Right atrium auricular region (tissue), 2 donors: ENCODE results near the gene CBY2. TPM values are rescaled to one million over a fixed set of nuclear protein-coding genes. Genes with fewer than 3 reads are reported as not detected.

Experiments
- DNase-seq: peaks from one replicate; pipeline ENCODE4 v3.0.0-alpha.2; 2019; ENCODE audit warnings: low spot score
- H3K27ac ChIP-seq, 2 donors: fragments of 200-600 bp; sonication (generic); 1 replicate in 1 of 2; 2 replicates in 1 of 2; pipeline ENCODE4 v1.5.1; 2016 to 2019
- H3K27me3 ChIP-seq, 2 donors: fragments of 200-600 bp; sonication (generic); one replicate each; pipeline versions ENCODE4 v1.5.1 to v1.6.0; 2017 to 2019
- H3K36me3 ChIP-seq: fragments of 200-600 bp; sonication (generic); one replicate; pipeline ENCODE4 v1.5.1; 2016
- H3K4me1 ChIP-seq, 2 donors: fragments of 200-600 bp; sonication (generic); one replicate each; pipeline versions ENCODE4 v1.5.1 to v1.6.0; 2017 to 2019
- H3K4me3 ChIP-seq, 2 donors: fragments of 200-600 bp; sonication (generic); 1 replicate in 1 of 2; 2 replicates in 1 of 2; pipeline ENCODE4 v1.5.1; 2017 to 2019; ENCODE audit warnings: mild to moderate bottlenecking in 1 of 2, moderate library complexity in 1 of 2
- H3K9me3 ChIP-seq, 2 donors: fragments of 200-600 bp; sonication (generic); one replicate each; pipeline ENCODE4 v1.5.1; 2019
- total RNA-seq, 2 donors: library from RNA; depleted of rRNA; stranded (reverse); fragments of >200 nt; gene quantifications; one replicate each; pipeline ENCODE4 v1.1.0, GENCODE V29; 2016
- TF ChIP-seq, protein P1 (sequence below), 2 donors: fragments of 200-600 bp; sonication (generic); IDR thresholded peaks; one replicate each; pipeline ENCODE4 v1.5.1; 2019; ENCODE audit warnings: antibody characterized with exemption in 2 of 2

Gene CBY2
- total RNA-seq, 2 donors from 2014 or later: not detected

DNA sequence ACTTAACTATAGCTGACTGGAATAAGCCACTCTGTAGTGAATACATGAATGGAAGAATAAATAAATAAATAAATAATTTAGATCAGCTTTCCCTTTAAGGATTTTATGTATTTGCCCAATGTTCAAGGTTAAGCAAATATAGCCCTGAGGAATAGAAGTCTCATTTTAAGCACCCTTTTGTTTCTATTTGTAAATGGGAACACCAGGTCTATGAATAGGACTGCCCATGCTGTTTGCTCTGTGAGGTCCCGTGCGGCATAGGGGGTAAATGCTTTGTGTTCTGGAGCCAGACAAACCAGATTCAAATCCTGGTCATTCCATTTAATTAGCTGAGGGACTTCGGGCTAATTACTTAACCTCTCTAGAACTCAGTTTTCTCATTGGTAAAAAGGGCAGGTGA lies 29.3 kb downstream of the CBY2 start:
- H3K4me1 ChIP-seq: no peaks in the 10 kb centered on the region
- H3K9me3 ChIP-seq: no peaks in the 10 kb centered on the region
- no peaks in the 10 kb centered on the region for H3K36me3 ChIP-seq
- TF ChIP-seq, protein P1, sequence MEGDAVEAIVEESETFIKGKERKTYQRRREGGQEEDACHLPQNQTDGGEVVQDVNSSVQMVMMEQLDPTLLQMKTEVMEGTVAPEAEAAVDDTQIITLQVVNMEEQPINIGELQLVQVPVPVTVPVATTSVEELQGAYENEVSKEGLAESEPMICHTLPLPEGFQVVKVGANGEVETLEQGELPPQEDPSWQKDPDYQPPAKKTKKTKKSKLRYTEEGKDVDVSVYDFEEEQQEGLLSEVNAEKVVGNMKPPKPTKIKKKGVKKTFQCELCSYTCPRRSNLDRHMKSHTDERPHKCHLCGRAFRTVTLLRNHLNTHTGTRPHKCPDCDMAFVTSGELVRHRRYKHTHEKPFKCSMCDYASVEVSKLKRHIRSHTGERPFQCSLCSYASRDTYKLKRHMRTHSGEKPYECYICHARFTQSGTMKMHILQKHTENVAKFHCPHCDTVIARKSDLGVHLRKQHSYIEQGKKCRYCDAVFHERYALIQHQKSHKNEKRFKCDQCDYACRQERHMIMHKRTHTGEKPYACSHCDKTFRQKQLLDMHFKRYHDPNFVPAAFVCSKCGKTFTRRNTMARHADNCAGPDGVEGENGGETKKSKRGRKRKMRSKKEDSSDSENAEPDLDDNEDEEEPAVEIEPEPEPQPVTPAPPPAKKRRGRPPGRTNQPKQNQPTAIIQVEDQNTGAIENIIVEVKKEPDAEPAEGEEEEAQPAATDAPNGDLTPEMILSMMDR (IDR thresholded peaks at IDR 0.05): no peak
- no peak overlapping the region for H3K27ac ChIP-seq
- DNase-seq: no peak
- no peaks in the 10 kb centered on the region for H3K27me3 ChIP-seq
- H3K4me3 ChIP-seq: no peak overlapping the region

DNA sequence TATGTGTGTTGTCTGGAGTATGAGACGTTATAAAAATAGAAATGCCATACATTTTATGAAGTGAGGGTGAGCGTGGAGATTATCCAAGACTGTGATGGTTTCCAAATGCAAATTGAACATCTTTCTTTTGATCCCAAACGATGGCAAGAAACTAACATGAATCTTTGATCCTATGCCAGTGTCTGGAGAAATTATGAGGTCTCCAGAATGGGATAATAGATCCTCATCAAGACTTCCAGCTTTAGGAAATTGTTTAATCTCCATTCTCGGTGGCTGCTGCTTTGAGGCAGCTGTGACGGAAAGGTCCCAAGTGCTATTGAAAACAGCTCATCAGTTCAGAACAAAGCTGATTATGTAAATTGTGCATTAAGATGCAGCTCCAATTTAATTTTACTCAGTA lies 30.8 kb downstream of the CBY2 start:
- H3K36me3 ChIP-seq: no peaks in the 10 kb centered on the region
- H3K27ac ChIP-seq: no peak overlapping the region
- H3K27me3 ChIP-seq: no peaks in the 10 kb centered on the region
- TF ChIP-seq, protein P1 (IDR thresholded peaks at IDR 0.05): no peak
- no peaks in the 10 kb centered on the region for H3K4me1 ChIP-seq
- H3K4me3 ChIP-seq: no peak overlapping the region
- no peaks in the 10 kb centered on the region for H3K9me3 ChIP-seq
- no peak for DNase-seq

DNA sequence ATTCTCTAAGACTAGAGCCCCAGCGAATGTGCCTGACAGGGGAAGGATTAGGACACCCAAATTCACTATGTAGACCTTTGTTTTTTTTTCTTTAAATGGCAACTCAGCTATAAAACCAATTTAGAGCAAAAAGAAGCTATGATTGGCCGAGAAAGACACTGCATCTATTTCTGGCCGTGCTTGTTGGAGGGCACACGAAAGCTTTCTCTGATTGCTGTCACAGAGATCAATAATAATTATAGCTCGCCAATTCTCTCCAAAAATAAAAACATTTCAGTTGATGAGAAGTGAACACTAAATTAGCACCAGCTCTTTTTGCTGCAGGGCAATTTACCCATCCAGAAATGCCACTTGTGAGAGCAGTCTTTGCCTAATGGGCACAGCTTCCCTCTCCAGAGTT lies 31.2 kb downstream of the CBY2 start:
- TF ChIP-seq, protein P1 (IDR thresholded peaks at IDR 0.05): no peak

DNA sequence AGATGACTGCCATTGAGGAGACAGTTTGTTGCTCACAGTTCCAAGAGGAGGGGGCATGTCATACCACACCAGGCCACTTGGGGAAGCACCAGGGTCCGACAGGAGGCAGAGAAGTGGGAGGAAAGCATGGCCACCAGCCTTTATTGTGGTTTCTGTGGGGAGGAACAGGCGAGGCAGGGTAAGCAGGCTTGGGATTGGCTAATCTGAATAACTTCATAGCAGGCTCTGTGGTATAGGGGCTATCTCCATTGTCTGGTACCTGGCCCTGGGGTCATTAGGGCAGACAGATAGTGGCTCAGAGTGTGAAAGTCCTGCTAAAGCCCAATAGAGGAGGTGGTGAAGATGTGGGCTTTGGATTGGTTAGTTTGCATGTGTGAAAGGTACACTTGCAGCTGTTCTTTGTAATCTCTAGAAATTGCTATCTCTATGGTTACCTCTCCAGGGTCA lies 35.5 kb downstream of the CBY2 start:
- Histone ChIP-seq H3K27ac (no peak overlapping the region), H3K9me3 (no peaks in the 10 kb centered on the region), H3K36me3 (no peaks in the 10 kb centered on the region), H3K4me3 (no peak overlapping the region), H3K27me3 (no peaks in the 10 kb centered on the region), H3K4me1 (no peaks in the 10 kb centered on the region)
- TF ChIP-seq, protein P1 (IDR thresholded peaks at IDR 0.05): no peak
- DNase-seq: no peak

More for the DNA sequence above, 31.2 kb downstream of the CBY2 start:
- no peaks in the 10 kb centered on the region for H3K9me3 ChIP-seq
- no peaks in the 10 kb centered on the region for H3K4me1 ChIP-seq
- H3K27me3 ChIP-seq: no peaks in the 10 kb centered on the region
- no peak for DNase-seq
- H3K27ac ChIP-seq: no peak overlapping the region
- no peaks in the 10 kb centered on the region for H3K36me3 ChIP-seq
- H3K4me3 ChIP-seq: no peak overlapping the region

DNA sequence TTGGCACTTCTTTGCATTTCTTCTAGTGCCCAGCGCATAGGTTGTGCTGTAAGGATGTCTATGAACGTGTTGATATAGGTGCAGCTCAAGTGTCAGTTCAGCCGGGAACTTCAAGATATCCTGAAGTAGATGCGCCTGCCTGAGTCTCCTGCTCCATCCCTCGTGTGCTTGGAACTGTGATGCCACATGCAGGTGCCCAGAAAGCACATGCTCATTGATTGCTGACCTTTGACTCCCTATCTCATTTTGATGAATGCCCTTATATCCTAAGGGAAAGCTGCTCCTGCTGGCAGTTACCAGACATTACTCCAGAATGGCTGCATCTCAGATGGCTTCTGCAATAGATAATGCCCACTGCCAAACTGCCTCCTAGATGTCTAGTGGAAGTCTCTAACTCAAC lies 40.9 kb downstream of the CBY2 start:
- H3K4me3 ChIP-seq: no peak overlapping the region

DNA sequence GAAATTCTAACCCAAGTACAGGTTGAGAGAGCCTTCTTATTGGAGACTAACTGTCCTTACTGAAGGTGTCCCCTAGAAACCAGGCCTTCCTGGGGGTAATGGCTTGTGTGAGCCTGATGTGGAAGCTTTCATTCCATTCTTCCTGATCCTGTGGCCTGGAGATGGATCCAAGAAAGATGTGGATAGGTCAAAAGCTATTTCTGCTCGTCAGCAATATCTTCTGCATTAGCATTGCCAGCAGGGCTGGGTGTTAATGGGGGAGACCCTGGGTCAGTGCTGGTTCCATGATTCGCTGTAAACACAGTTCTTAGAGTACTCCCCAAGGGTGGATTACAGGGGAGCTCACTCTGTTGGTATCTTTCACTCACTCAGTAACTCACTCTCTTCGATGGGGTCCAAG lies 42.9 kb downstream of the CBY2 start:
- TF ChIP-seq, protein P1 (IDR thresholded peaks at IDR 0.05): no peak
- Histone ChIP-seq H3K27ac (no peak overlapping the region), H3K4me3 (no peak overlapping the region), H3K9me3 (no peaks in the 10 kb centered on the region), H3K36me3 (no peaks in the 10 kb centered on the region), H3K4me1 (peaks cover 0 to 10% of the 10 kb centered on the region in 2 donors), H3K27me3 (no peaks in the 10 kb centered on the region)
- no peak for DNase-seq

More for the DNA sequence above, 40.9 kb downstream of the CBY2 start:
- TF ChIP-seq, protein P1 (IDR thresholded peaks at IDR 0.05): no peak
- Histone ChIP-seq H3K4me1 (no peaks in the 10 kb centered on the region), H3K9me3 (no peaks in the 10 kb centered on the region), H3K36me3 (no peaks in the 10 kb centered on the region), H3K27ac (no peak overlapping the region), H3K27me3 (no peaks in the 10 kb centered on the region)
- no peak for DNase-seq
